HTERT RPE-1 (cell line): Measurements from ENCODE around the gene PLOD2.
"Not testable (repeated sequence)": the region's sequence is repeated elsewhere in the genome, so short reads cannot be mapped to it uniquely, and the experiment has no call there.

Source experiments
- in situ Hi-C: fragments of 300-500 bp; cut with MboI; formaldehyde crosslinking; loops from 4 replicates; pipeline ENCODE4 v1.14.3; 2020; ENCODE audit warnings: low sequenced_read_pairs

The PLOD2 gene

GRCh38 chr3:146142757-146143156, 18.2 kb downstream of the PLOD2 start:
- in situ Hi-C loops = no loop called here

GRCh38 chr3:146139586-146140110, 21.3 kb downstream of the PLOD2 start:
- in situ Hi-C loops = no loop called here

GRCh38 chr3:146138902-146139301, 22.1 kb downstream of the PLOD2 start:
- in situ Hi-C loops = no loop called here

- in situ Hi-C loops = no loop called here
Measured at GRCh38 chr3:146136647-146137046, 24.3 kb downstream of the PLOD2 start.

- in situ Hi-C loops = no loop called here
Measured at GRCh38 chr3:146134348-146135117, 26.5 kb downstream of the PLOD2 start.

- in situ Hi-C loops = no loop called here
Measured at GRCh38 chr3:146133441-146133840, 27.5 kb downstream of the PLOD2 start.

- in situ Hi-C loops = no loop called here
Measured at GRCh38 chr3:146131616-146132410, 29.2 kb downstream of the PLOD2 start.

- in situ Hi-C loops = no loop called here
Measured at GRCh38 chr3:146130881-146131371, 30.1 kb downstream of the PLOD2 start.

GRCh38 chr3:146129750-146130149, 31.2 kb downstream of the PLOD2 start:
- in situ Hi-C loops = no loop called here

GRCh38 chr3:146128939-146129338, 32.0 kb downstream of the PLOD2 start:
- in situ Hi-C loops = no loop called here

- in situ Hi-C loops = no loop called here
Measured at GRCh38 chr3:146128179-146128578, 32.8 kb downstream of the PLOD2 start.

GRCh38 chr3:146125951-146126350, 35.0 kb downstream of the PLOD2 start:
- in situ Hi-C loops = no loop called here

- in situ Hi-C loops = no loop called here
Measured at GRCh38 chr3:146124126-146124801, 36.7 kb downstream of the PLOD2 start.

- in situ Hi-C loops = no loop called here
Measured at GRCh38 chr3:146117406-146118285, 43.3 kb downstream of the PLOD2 start.

GRCh38 chr3:146115619-146116018, 45.4 kb downstream of the PLOD2 start:
- in situ Hi-C loops = no loop called here

GRCh38 chr3:146113804-146114203, 47.2 kb downstream of the PLOD2 start:
- in situ Hi-C loops = not testable (repeated sequence)

GRCh38 chr3:146111337-146111736, 49.6 kb downstream of the PLOD2 start:
- in situ Hi-C loops = no loop called here

- in situ Hi-C loops = no loop called here
Measured at GRCh38 chr3:146110161-146110560, 50.8 kb downstream of the PLOD2 start.

- in situ Hi-C loops = no loop called here
Measured at GRCh38 chr3:146106986-146107385, 54.0 kb downstream of the PLOD2 start.

GRCh38 chr3:146104068-146104467, 56.9 kb downstream of the PLOD2 start:
- in situ Hi-C loops = no loop called here
